BLaER1 (cell line): ENCODE results near the gene PHF12.

ENCODE experiments used
- H3K27ac ChIP-seq: shearing (Covaris generic); formaldehyde crosslinking; 2 replicates; pipeline ENCODE4 v1.8.1; 2022
- H3K27me3 ChIP-seq: shearing (Covaris generic); formaldehyde crosslinking; 2 replicates; pipeline ENCODE4 v1.8.1; 2022
- H3K36me3 ChIP-seq: shearing (Covaris generic); formaldehyde crosslinking; 2 replicates; pipeline ENCODE4 v1.8.1; 2022
- H3K4me1 ChIP-seq: shearing (Covaris generic); formaldehyde crosslinking; 2 replicates; pipeline ENCODE4 v1.8.1; 2022
- H3K4me2 ChIP-seq: shearing (Covaris generic); formaldehyde crosslinking; 2 replicates; pipeline ENCODE4 v1.8.1; 2022
- H3K4me3 ChIP-seq: shearing (Covaris generic); formaldehyde crosslinking; 2 replicates; pipeline ENCODE4 v1.8.1; 2022
- H3K9ac ChIP-seq: shearing (Covaris generic); formaldehyde crosslinking; 2 replicates; pipeline ENCODE4 v1.8.1; 2022
- H3K9me3 ChIP-seq: shearing (Covaris generic); formaldehyde crosslinking; 2 replicates; pipeline ENCODE4 v1.8.1; 2022
- H4K20me1 ChIP-seq: shearing (Covaris generic); formaldehyde crosslinking; 2 replicates; pipeline ENCODE4 v1.8.1; 2022
- Cebpa-rat ChIP-seq: shearing (Covaris generic); IDR thresholded peaks from 2 replicates; pipeline ENCODE4 v1.8.1; 2022

The PHF12 gene

DNA sequence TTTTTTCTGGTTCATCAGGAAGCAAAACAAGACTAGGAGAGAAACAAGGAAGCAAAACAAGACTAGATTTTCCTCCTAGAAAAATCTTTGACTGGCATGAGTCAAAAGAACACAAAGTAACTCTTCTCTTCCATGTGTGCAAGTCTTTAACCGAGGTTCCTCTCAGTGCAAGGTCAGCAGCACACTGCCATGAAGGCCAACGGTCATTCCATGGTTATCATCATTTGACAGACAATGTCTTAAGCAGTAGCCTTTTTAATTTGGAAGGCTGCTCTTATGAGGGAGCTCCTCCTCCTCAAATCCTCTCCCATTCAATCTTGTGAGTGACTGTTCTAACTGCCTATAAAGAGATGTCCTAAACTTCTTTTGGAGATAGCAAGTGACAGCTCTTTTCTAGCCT lies 33.0 kb downstream of the PHF12 start:
- Histone ChIP-seq H3K9me3 (no peaks in the 10 kb centered on the region), H3K9ac (no peak overlapping the region), H3K4me1 (no peaks in the 10 kb centered on the region), H3K27ac (no peak overlapping the region), H3K27me3 (no peaks in the 10 kb centered on the region), H3K4me3 (no peak overlapping the region), H3K4me2 (no peak overlapping the region), H4K20me1 (peaks cover 63% of the 10 kb centered on the region), H3K36me3 (peaks cover 100% of the 10 kb centered on the region)
- TF ChIP-seq Cebpa-rat = no peak

DNA sequence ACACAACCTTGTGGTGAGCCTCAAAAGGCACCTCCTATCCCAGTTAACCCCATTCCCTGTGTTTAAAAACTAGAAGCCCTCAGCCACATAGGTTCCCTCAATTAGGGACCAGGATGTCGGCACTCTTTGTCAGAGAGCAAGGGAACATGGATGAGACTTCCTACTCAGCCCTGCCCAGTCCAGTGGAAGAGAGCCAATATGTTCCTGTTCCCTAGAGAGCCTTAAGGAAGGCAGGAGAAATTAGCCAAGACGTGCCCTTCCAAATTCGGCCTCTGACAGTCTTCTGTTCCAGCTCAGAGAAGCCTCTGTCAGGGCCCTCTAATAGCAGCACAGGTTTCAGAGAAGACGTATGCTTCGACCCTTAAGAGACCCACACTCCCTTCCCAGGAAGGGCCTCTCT lies 33.9 kb downstream of the PHF12 start:
- Histone ChIP-seq H3K4me2 (no peak overlapping the region), H4K20me1 (peaks cover 58% of the 10 kb centered on the region), H3K27me3 (no peaks in the 10 kb centered on the region), H3K9me3 (no peaks in the 10 kb centered on the region), H3K9ac (0 out of 2 replicates have a peak overlapping the region, but pooled peaks have one; percentile 41), H3K4me3 (no peak overlapping the region), H3K4me1 (no peaks in the 10 kb centered on the region), H3K27ac (no peak overlapping the region), H3K36me3 (peaks cover 100% of the 10 kb centered on the region)
- TF ChIP-seq Cebpa-rat = no peak

- no peak for TF ChIP-seq Cebpa-rat
- Histone ChIP-seq H3K4me2 (no peak overlapping the region), H3K4me1 (no peaks in the 10 kb centered on the region), H3K36me3 (peaks cover 100% of the 10 kb centered on the region), H3K9me3 (no peaks in the 10 kb centered on the region), H3K9ac (no peak overlapping the region), H3K27ac (no peak overlapping the region), H3K4me3 (no peak overlapping the region), H4K20me1 (peaks cover 55% of the 10 kb centered on the region), H3K27me3 (no peaks in the 10 kb centered on the region)
Measured at GRCh38 chr17:28917029-28917428, 34.3 kb downstream of the PHF12 start.

DNA sequence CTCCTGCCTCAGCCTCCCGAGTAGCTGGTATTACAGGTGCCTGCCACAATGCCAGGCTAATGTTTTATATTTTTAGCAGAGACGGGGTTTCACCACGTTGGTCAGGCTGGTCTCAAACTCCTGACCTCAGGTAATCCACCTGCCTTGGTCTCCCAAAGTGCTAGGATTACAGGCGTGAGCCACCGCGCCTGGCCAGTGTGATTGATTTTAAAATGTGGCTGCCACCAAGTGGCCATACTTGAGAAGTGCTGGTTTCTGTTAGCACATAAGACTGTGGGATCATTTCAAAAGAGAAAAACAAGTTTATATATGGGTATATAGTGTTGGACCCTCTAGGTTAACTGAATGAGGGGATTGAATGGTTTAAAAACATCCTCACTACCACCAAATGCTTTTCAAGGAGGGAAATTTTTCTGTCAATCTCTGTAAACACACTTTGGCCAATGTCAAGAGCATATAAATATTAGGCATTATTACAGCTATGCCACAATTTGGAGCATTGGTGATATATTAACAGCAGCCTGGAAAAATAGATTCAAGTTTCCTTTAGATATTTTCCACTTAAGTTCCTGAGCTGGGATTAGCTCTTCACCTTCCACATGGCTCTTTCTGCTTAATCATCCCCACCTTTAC lies 34.9 kb downstream of the PHF12 start:
- Histone ChIP-seq H3K36me3 (peaks cover 100% of the 10 kb centered on the region), H3K4me2 (no peak overlapping the region), H3K4me1 (no peaks in the 10 kb centered on the region), H3K9ac (no peak overlapping the region), H3K27me3 (no peaks in the 10 kb centered on the region), H3K27ac (no peak overlapping the region), H3K4me3 (no peak overlapping the region), H4K20me1 (peaks cover 54% of the 10 kb centered on the region), H3K9me3 (no peaks in the 10 kb centered on the region)
- TF ChIP-seq Cebpa-rat = no peak

DNA sequence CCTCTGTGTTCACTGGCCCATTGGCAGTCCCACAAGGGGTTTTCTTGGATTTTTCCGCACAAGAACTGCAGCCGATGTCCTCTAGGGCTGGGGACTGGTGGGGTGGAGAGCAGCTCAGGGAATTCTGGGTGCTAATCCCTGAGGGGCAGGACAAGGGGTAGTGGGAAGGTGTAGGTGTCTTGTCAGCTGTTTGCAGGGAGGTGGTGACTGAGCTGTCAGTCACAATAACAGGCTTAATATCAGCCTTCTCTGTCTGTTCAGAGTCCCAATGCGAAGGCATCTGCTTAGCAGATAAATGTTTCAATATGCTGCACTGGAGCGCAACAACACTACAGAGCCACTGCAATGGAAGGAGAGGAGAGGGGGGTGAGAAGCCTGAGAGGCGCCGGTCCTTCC lies 38.4 kb downstream of the PHF12 start:
- Histone ChIP-seq H3K27me3 (no peaks in the 10 kb centered on the region), H3K27ac (no peak overlapping the region), H3K4me1 (no peaks in the 10 kb centered on the region), H3K4me3 (no peak overlapping the region), H3K9ac (no peak overlapping the region), H3K36me3 (peaks cover 100% of the 10 kb centered on the region), H4K20me1 (peaks cover 58% of the 10 kb centered on the region), H3K9me3 (no peaks in the 10 kb centered on the region), H3K4me2 (no peak overlapping the region)
- TF ChIP-seq Cebpa-rat = no peak

GRCh38 chr17:28912281-28912937 lies 38.9 kb downstream of the PHF12 start:
- Histone ChIP-seq H3K27me3 (no peaks in the 10 kb centered on the region), H3K4me3 (no peak overlapping the region), H3K27ac (no peak overlapping the region), H3K9ac (no peak overlapping the region), H3K9me3 (no peaks in the 10 kb centered on the region), H3K4me1 (no peaks in the 10 kb centered on the region), H3K36me3 (peaks cover 100% of the 10 kb centered on the region), H3K4me2 (no peak overlapping the region), H4K20me1 (peaks cover 58% of the 10 kb centered on the region)
- TF ChIP-seq Cebpa-rat = no peak

DNA sequence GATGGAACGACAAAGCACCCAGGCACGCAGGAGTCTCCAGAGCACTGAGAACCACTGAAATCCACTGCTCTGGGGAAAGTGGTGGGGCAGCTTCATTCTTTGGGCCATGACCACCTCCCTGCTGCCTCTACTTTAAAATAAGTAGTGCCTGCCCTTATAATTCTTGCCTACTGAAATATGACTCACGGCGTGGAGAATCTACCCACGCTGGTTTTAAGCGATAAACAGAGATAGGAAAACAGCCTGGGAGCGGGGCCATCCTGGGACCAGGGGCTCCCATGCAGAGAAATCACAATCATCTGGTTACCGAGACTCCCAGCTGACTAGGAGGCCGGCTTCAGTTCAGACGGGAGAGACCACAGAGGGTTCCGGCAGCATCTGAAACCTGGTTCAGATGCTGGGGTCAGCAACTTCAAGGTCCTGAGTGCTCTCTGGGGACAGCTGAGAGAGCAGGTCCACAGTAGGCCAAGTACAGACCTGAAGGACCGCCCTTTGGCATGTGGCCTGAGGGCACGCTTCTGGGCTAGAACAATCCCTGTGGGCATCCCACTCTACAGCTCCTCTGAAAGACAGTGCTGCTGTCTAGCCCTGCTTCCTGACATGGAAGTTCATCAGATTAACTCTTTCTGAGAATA lies 39.8 kb downstream of the PHF12 start:
- no peak overlapping the region for H3K27ac ChIP-seq
- H3K36me3 ChIP-seq = peaks cover 100% of the 10 kb centered on the region
- no peaks in the 10 kb centered on the region for H3K9me3 ChIP-seq
- no peak overlapping the region for H3K9ac ChIP-seq
- H3K27me3 ChIP-seq = no peaks in the 10 kb centered on the region
- H3K4me1 ChIP-seq = no peaks in the 10 kb centered on the region
- no peak for TF ChIP-seq Cebpa-rat
- H4K20me1 ChIP-seq = peaks cover 51% of the 10 kb centered on the region
- H3K4me3 ChIP-seq = no peak overlapping the region
- no peak overlapping the region for H3K4me2 ChIP-seq

- Histone ChIP-seq H3K4me1 (no peaks in the 10 kb centered on the region), H3K27ac (no peak overlapping the region), H3K4me3 (no peak overlapping the region), H3K9ac (no peak overlapping the region), H3K9me3 (no peaks in the 10 kb centered on the region), H3K36me3 (peaks cover 100% of the 10 kb centered on the region), H3K27me3 (no peaks in the 10 kb centered on the region), H4K20me1 (peaks cover 51% of the 10 kb centered on the region), H3K4me2 (no peak overlapping the region)
- TF ChIP-seq Cebpa-rat = no peak
Measured at GRCh38 chr17:28910534-28910933, 40.8 kb downstream of the PHF12 start.

- no peak for TF ChIP-seq Cebpa-rat
- Histone ChIP-seq H3K9ac (no peak overlapping the region), H3K27ac (no peak overlapping the region), H3K4me2 (no peak overlapping the region), H3K4me3 (no peak overlapping the region), H3K9me3 (no peaks in the 10 kb centered on the region), H3K27me3 (no peaks in the 10 kb centered on the region), H3K36me3 (peaks cover 93% of the 10 kb centered on the region), H3K4me1 (peaks cover 4% of the 10 kb centered on the region), H4K20me1 (peaks cover 45% of the 10 kb centered on the region)
Measured at GRCh38 chr17:28908640-28909167, 42.6 kb downstream of the PHF12 start.
